OCI-LY3 (cell line): ENCODE results near the gene SHTN1.

Experiments used
- EZH2phosphoT487 ChIP-seq: fragments of 200-600 bp; shearing (Covaris generic); IDR thresholded peaks from 2 replicates; pipeline ENCODE4 v1.6.1; 2018; ENCODE audit warnings: antibody characterized with exemption, mixed run types, low read depth
- TF ChIP-seq, protein P1 (sequence below): fragments of 200-600, 300-600 bp; sonication (generic); IDR thresholded peaks from 2 replicates; pipeline ENCODE4 v1.5.1; 2014; ENCODE audit warnings: antibody characterized with exemption, low read length, low read depth

DNA sequence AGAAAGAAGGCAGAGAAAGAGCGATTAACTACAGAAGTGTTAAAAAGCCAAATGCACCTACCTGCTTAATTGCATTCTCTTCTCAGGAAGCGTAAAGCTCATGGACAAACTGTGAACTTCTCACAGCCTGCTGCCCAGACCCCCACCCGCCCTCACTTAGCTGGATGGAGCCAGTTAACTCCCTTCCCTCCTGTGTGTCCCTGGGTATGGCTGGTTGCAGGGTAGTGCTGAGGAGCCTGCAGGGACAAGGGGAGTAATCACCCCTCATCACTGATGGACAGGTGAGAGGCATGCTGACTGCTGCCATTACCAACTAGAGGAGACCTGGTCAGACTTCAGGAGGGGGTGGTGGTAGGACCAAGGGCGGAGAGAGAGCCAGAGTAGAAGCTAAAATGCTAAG, 118.2 kb downstream of the SHTN1 start:
- TF ChIP-seq EZH2phosphoT487 = no peak
- TF ChIP-seq, protein P1, sequence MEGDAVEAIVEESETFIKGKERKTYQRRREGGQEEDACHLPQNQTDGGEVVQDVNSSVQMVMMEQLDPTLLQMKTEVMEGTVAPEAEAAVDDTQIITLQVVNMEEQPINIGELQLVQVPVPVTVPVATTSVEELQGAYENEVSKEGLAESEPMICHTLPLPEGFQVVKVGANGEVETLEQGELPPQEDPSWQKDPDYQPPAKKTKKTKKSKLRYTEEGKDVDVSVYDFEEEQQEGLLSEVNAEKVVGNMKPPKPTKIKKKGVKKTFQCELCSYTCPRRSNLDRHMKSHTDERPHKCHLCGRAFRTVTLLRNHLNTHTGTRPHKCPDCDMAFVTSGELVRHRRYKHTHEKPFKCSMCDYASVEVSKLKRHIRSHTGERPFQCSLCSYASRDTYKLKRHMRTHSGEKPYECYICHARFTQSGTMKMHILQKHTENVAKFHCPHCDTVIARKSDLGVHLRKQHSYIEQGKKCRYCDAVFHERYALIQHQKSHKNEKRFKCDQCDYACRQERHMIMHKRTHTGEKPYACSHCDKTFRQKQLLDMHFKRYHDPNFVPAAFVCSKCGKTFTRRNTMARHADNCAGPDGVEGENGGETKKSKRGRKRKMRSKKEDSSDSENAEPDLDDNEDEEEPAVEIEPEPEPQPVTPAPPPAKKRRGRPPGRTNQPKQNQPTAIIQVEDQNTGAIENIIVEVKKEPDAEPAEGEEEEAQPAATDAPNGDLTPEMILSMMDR = no peak
